ENCODE results near the gene RUNX3.
"Not testable (repeated sequence)": the region's sequence is repeated elsewhere in the genome, so short reads cannot be mapped to it uniquely, and the experiment has no call there.

The RUNX3 gene

DNA sequence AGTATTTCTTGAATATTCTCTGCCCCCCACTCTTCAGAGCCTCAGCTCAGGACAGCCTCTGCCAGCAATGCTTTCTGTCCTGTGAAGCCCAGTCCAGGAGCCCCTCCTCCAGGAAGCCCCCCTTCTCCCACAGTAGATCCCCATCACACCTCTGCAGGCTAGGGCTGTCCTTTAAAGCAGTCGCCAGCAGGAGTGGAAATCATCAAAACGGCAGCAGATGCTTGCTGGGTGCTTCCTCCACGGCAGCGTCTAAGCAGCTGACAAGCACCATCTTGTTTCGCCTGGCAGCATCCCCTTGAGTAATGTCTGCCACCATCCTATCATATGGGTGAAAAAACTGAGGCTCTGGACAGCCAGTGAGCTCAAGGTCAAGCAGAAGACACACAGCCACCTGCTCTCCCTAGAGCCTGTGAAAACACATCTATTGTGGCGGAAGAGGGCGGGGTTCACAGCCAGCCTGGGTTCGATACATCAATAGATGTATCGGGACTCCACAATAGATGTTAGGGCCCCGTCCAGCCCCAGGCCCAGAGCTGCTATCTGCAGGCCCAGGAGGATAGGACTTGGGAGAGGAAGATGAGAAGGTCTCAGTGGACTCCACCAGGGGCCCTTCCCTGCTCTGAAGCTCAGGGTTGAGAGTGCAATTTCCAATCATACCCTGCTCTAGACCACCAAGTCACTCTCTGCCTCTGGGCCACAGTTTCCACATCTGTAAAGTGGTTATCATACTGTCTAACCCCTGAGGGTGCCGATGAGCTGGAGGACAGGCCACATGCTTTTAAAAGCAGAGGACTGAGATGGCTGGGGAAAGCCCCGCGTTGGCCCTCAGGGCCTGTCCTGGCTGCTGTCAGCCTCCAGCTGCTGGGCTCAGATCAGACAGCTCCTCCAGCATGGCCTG is 17.5 kb downstream of the RUNX3 start:
- no peak for DNase-seq (ENCODE audit: low spot score)

DNA sequence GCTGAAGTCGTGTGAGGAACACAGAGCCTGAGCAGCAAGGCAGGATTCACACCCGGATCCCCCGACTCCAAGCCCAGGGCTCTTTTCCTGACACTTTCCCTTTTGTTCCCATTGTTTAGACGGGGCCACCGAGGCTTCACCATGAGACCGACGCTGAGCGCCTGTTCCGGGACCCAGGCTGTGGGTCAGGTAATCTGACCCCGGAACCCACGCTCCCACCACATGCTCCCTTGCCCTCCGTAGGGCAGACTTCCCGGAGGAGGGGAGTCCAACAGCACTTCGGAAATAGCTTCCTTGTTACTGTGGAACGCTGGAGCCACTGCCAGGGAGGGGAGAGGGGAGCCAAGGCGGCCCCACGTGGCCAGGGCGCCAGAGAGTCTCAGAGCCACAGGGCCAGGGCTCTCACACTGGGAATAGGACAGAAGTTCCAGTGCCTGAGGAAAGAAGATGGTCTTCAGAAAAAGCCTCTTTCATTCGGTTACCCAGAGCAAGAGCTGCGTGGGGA is 18.4 kb downstream of the RUNX3 start:
- no peak for DNase-seq (ENCODE audit: low spot score)

DNA sequence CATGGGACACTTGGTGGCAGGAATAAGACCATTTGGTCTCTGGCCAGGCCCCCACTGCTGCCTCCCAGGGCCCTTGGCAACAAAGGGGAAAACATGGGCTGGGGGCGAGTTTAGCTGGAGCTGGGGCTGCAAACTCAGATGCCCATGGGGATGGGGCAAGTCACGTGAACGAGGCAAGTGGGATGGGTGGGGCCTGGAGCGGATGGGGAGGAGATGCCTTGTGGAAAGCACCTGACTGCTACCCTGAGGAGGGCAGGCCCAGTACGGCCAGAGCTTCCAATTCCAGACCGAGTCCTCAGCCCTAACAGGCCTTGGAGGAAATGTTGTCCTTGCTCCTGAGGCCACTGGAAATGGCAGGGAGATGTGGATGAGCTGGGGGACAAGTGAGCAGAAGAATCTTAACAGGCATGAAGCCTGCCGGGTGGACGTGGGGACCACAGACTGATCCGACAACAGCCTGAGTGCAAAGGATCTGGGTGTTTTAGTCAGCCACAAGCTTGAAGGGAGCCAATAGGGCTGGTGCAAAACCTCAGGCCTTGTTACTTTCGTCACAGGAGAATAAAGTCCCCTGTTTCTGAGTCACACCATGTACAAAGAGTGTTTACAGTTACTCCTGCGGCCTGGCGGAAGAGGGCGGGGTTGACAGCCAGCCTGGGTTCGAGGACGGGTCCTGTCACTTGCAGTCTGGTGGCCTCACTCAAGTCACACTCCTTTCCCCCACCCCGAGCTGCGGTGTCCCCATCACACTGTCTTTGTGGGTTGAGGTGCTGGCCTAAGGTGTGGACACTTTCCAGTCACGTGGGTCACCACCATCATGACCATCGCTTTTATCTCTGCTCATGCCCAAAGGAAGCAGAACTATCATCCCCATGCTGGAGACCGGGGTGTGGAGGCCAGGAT is 19.1 kb downstream of the RUNX3 start:
- no peak for DNase-seq (ENCODE audit: low spot score)

DNA sequence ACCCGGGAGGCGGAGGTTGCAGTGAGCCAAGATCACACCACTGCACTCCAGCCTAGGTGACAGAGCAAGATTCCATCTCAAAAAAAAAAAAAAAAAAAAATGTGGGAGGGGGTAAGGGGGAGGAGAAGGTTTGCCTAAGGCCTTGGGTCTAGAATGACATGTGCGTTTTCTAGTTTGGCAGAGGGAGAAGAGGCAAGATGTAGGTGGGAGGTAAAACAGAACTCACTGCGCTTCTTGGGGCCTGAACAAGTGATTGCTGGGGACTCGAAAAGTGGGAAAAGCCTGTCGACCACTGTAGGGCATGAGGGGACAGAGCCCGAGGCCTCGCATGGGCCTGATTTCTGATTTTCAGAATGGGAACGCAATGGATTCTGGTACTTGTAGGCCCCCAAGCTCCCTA is 19.9 kb downstream of the RUNX3 start:
- DNase-seq (ENCODE audit: low spot score): no peak

DNA sequence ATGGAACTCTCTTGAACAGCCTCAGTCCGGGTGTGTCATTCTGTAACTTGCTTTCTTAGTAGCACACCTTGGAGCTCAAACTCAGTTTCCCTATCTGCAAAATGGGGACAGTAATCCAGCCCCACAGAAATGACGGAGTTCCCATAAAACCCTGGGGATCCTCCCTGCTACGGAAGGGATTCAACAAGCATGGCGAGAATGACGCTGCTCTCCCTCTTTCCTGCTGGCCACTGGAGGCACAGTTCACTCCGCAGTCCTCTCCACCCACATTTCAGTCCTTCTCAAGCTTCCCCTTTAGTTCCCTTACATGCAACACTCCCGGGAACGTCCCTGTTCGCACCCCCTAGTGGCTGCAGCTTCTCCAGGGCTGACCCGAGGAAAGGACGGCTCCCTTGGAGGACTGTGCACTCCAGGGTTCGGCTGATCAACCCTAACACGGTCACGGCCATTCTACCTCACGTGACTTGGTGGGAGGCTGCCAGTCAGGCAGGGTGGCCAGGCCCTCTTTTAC is 20.6 kb downstream of the RUNX3 start:
- peak; percentile 37 for DNase-seq (ENCODE audit: low spot score)

DNA sequence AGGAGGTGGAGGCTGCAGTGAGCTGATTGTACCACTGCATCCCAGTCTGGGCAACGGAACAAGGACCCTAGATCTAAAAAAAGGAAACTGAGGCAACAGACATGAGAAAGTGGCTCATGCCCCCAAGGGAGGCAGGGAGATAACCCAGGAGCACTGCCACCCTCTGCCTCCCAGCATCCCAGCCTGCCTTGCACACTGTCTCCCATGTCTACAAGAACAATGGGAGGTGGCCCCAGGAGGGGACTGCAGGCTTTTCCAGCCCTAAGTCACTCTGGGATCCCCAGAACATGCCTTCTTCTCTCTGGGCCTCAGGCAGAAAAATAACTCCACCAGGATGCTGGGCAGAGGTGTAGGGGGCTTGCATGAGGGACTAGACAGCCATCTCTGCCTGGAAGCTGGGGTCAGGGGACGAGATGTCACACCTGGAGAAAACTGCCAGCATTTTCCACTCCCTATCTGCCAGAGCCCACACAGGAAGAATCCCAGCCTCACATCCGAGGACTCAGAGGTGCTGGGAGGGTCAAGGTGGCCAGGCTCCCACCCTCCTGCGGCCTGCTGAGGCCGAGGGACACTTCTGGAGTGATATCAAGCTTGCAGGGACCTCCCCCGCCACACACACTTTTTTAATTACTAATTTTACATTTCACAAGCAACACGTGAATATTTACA is 21.4 kb downstream of the RUNX3 start:
- no peak for DNase-seq (ENCODE audit: low spot score)

DNA sequence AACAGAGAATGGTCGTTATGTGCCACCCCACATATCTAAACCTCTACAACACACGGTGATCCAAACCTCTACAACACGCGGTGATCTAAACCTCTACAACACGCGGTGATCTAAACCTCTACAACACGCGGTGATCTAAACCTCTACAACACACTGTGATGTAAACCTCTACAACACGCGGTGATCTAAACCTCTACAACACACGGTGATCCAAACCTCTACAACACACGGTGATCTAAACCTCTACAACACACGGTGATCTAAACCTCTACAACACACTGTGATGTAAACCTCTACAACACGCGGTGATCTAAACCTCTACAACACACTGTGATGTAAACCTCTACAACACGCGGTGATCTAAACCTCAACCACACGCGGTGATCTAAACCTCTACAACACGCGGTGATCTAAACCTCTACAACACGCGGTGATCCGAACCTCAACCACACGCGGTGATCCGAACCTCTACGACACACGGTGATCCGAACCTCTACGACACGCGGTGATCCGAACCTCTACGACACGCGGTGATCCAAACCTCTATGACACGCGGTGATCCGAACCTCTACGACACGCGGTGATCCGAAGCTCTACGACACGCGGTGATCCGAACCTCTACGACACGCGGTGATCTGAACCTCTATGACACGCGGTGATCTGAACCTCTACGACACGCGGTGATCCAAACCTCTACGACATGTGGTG is 22.3 kb downstream of the RUNX3 start:
- not testable (repeated sequence) for DNase-seq (ENCODE audit: low spot score)

DNA sequence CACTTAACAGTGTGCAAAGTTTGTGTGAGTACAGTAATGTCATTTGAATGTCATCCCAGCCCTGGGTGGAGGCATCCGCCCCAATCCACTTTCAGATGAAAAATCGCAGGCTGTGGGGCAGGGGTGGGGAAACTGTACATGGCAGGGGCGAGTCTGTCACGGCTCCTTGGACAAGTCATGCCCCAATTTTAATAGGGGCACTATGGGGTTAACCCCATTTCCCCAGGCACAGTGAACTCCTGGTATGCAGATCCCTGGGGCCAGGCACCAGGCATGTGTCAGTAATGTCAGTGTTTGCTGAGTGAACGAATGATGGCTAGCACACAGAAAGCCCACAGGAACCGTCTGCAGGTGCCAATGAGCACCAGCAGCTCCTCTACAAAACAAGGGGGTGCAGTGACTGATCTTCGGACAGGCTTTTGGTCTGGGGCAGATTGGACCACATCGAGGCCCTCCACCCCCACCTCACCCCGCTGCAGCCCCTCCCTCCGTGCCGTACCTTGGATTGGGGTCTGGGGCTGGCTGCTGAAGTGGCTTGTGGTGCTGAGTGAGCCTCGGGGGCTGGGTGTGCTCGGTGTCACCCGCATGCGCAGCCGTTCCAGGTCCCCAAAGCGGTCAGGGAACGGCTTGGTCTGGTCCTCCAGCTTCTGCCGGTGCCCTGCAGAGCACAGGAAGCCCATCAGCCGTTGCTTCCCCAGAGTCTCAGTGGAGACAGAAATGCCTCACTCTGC is 23.2 kb downstream of the RUNX3 start:
- no peak for DNase-seq (ENCODE audit: low spot score)

DNA sequence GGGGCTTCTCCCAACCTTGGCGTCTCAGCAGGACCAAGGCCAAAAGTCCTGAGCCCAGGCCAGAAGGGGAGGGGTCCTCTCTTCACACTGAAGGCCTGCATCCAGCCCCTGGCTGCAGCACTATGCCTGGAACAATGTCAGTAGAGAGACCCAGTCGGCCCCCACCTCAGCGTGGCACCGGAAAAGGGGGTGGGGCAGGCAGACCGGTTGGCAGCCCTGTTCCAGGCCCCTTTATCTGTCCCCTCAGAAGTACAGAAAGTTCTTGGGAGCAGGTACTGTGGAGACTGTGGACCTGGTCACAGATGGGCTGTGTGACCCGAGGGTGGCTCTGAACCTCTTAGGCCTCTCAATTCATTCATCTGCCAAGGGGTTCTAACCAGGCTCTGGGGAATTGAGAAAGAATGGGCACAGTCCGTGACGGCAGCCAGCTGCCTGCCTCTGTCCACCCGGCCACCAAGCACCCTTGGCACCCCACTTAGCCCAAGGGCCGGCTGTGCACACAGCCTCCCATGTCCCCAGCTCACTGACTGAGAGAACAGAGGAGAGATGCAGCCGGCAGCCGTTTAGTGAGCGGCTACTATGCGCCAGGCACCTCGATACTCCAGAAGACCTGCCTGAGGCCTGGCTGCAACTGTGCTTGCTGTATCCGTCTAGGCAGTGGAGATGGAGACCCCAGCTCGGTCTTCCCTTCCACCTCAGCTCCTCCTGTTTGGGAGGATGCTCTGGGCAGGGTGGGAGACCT is 23.9 kb downstream of the RUNX3 start:
- DNase-seq (ENCODE audit: low spot score): no peak

DNA sequence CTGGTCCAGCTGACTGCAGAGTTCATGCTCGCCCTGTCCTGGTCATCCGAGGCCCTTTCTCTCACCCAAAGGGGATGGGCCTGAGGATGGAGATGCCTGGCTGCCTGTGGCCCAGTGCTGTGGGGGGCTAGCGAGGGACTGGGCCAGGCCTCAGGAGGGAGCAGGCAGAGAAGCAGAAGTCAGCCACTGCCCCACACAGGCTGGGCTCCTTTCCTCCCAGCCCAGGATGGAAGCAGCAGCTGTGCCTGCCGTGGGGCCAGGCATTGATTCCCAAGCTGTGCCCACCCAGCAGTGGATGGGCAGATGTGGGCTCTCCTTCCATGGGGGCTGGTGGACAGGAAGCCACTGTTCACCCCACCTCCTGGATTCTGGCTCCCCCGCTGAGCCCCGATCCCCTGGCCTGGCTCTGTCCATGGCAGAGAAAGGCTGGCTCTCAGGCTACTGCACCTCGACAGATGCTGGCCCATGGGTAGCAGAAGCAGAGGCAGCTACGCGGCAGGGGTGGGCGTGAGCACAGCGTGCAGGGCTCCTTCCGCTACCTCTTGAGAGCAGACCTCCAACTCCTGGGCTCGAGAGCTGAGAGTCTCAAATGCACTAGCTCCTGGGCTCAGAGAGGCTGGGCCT is 24.6 kb downstream of the RUNX3 start:
- DNase-seq (ENCODE audit: low spot score): no peak

DNA sequence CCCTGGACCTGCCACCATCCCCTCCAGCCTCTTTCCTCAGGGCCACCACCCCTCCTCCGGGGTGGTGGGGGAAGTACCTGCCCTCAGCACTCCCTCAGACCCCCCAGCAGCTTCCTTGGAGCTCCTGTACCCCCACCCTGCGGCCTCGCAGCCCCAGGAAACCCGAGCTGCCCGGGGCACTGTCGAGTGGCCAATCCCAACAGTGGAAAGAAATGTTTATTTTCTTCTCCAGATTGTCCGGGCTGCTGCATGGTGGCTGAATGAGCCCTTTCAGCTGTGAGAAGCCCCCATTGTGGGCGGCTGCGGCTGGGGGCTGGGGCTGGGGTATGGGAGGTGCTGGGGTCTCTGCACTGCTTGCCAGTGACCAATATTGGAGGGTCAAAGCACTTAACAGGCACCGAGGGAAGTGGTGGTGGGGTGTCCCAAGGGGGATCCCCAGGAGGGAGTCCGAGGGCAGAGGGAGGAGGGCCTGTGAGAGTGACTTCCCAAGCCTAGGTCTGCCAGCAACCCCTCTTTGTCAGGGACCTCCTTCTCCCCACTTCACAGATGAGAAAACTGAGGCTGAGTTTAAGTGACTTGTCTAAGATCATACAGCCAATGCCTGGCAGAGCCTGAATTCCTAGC is 25.2 kb downstream of the RUNX3 start:
- no peak for DNase-seq (ENCODE audit: low spot score)

DNA sequence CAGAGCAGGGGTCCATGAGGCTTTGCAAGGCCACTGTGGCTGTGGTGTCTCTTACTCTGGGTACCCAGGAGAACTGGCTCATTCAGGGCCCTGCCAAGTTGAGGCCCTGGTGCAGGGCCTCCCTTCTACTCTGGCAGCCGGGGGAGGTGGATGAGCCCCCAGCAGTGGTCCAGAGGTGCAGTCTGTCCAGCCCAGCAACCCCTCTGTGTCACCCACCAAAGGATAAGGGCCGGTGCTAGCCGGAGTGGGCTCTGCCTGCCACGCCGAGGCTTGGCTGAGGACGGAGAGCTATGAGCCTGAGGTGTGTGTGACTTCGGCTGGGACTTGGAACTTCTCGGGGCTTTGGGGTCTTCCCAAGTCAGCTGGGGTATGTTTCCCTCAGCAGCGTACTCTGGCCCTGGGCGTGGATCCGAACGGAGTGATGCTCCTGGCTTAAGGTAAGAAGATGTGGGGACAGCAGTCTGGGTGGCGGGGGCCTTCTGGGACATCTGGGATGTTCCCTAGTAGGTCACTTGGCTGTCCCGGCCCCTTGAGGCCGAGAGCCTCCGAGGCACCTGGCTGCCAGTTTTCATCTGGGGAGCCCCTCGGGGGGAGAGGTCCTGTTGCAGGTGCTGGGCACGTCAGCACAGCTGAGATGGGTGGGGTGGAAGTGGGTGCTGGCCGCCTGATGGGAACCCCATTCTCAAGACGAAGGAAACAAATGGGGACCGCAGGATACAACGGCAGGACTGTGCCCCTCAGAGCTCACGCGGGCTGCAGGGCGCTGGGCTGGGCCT is 25.9 kb downstream of the RUNX3 start:
- DNase-seq (ENCODE audit: low spot score): no peak

DNA sequence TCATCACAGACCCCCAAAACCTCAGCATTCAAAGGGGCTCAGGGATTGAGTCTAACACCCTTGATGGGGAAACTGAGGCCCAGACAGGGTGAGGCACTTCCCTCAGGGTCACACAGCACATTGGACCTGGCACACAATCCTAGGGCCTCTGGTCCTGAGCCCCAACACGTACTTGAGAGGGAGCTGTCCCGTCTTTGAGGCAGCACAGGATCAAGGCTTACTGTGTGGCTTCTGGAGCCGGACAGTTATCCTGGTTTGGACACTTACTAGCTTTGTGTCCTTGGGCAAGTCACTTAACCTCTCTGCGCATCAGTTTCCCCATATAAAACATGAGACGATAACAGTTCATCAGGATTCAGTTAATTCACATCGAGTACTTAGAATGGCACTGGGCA is 26.5 kb downstream of the RUNX3 start:
- DNase-seq (ENCODE audit: low spot score): no peak

DNA sequence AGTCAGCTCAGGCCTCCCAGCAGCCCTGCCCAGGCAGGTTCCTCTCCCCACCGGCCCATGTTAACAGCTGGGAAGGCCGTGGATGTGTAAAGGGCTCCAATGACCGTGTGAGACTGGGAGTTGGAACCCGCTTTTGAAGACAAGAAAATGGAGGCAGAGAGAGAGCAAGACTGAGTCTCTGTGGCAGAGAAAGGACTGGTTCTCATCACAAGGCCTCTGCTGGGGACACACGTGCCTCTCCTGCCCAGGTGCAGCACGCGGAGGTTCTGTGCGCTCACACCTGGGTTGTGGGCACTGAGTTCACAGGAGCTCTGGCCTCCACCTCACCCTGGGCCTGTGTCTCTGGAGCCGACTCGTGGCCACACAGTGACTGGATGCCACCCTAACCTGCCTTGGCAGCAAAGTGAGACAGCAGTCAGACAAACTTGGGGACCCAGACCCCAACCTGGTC is 27.0 kb downstream of the RUNX3 start:
- no peak for DNase-seq (ENCODE audit: low spot score)

DNA sequence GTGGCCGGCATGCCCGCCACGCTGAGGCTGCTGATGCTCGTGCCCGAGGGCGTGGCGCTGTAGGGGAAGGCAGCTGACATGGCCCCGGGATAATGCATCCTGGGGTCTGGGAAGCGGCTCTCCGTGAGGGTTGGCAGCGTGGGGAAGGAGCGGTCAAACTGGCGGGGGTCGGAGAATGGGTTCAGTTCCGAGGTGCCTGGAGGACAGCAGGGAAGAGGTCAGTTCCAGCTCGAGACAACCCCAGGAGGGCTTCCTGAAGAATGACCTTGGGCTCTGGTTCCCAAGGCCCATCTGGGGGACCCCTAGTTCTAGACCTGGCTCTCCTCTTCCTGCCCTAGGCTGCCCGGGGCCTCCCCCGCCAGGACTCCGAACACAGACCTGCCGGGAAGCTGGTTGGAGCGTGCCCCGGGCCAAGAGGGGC is 27.6 kb downstream of the RUNX3 start:
- DNase-seq (ENCODE audit: low spot score): no peak

DNA sequence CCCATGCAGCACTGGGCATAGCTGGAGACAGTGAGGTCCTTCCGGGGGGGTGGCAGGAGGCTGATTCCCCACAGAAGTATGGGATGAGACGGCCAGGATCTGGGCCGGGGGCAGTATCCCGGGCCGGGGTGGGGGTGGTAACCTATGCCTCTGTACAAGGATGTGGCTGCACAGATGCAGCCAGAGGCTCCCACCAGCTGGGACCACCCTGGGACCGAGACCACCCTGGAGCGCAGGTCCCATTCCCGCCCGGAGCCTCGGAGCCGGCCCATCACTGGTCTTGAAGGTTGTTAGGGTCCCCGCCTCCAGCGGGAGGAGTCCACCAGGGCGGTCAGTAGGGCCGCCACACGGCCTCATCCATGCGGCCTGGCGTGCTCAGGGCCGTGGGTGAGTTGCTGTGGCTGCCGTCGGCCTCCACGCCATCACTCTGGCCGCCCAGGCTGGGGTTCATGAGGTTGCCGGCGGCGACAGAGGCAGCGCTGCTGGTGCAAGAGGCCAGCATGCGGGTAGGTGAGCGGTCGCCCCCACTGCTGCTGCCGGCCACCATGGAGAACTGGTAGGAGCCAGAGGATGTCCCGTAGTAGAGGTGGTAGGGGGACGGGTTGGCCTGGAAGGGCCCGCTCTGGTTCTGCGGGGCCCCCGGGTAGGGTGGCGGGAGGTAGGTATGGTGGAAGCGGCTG is 28.1 kb downstream of the RUNX3 start:
- DNase-seq (ENCODE audit: low spot score): no peak

DNA sequence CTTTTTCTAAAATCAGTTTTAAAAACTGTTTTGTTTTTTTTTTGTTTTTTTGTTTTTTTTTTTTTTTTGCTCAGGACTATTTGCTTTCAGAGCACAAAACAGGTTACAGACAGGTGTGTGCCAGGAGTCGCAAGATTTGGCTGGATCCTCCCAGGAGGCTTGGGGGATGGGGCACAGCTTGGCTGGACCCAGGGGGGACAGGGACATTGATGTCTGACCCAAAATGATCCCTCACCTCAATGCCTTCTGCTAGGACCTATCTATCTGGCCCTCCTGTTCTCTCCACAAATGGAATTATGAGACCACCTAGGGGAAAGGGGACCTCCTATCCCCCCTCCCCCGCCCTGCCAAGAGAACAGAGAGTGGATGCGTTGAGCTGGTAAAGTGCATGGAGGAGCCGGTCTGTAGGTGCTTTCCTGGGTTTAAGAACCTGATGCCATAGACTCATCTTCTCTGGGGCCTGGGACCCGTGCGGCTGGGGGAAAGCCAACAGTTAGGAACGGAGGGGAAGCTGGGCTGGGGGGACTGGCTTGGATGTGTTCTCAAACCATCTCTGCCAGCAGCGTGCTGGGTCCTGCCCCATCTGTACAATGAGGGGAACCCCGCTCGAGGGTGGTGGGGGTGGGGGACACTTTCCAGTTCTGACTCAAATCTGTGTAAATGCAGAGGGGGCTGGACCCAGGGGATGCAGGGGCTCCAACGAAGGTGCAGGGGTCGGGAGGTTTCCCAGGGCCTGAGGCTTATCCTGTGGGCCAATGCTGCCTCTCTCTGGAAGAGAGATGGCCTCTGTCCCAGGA is 28.9 kb downstream of the RUNX3 start:
- no peak for DNase-seq (ENCODE audit: low spot score)
